ENCODE results near the gene ANKRD62.

- TF ChIP-seq CTCF (IDR thresholded peaks at IDR 0.05; ENCODE audit: borderline replicate concordance, extremely low read depth, low read length, poor library complexity, severe bottlenecking) (no peak), EZH2 (IDR thresholded peaks at IDR 0.05; ENCODE audit: borderline replicate concordance, low read depth, low read length, severe bottlenecking) (no peak)
Measured at GRCh38 chr18:12059334-12060181, 34.1 kb upstream of the ANKRD62 start.

Measured in DND-41 (cell line).